Gastroesophageal sphincter (tissue), 4 donors: Measurements from ENCODE around the gene CRHBP. TPM values are rescaled to one million over a fixed set of nuclear protein-coding genes. Genes with fewer than 3 reads are reported as not detected.

Experiments
- ATAC-seq: fragments of 150-250 bp; one replicate; pipeline ENCODE4 v1.9.1; 2016; ENCODE audit warnings: mild to moderate bottlenecking, moderate library complexity
- H3K27ac ChIP-seq, 4 donors: fragments of 200-600 bp; sonication (generic) in 3 of 4; 1 replicate in 3 of 4; 2 replicates in 1 of 4; pipeline ENCODE4 v1.5.1; 2016 to 2019
- H3K27me3 ChIP-seq: fragments of 200-600 bp; sonication (generic); one replicate; pipeline ENCODE4 v1.5.1; 2019
- H3K36me3 ChIP-seq, 2 donors: fragments of 200-600 bp; sonication (generic); one replicate each; pipeline ENCODE4 v1.5.1; 2019; ENCODE audit warnings: control low read depth in 1 of 2
- H3K4me1 ChIP-seq, 3 donors: fragments of 200-600 bp; sonication (generic); 1 replicate in 2 of 3; 2 replicates in 1 of 3; pipeline ENCODE4 v1.5.1; 2016 to 2019; ENCODE audit warnings: control low read depth in 2 of 3
- H3K4me3 ChIP-seq, 2 donors: fragments of 200-600 bp; sonication (generic); one replicate each; pipeline ENCODE4 v1.5.1; 2019; ENCODE audit warnings: mild to moderate bottlenecking in 1 of 2, moderate library complexity in 1 of 2
- H3K9me3 ChIP-seq, 3 donors: fragments of 200-600 bp; sonication (generic); one replicate each; pipeline ENCODE4 v1.5.1; 2017 to 2019; ENCODE audit warnings: control low read depth in 2 of 3
- EP300 ChIP-seq: sonication (generic); formaldehyde crosslinking; IDR thresholded peaks from one replicate; pipeline ENCODE4 v1.6.1; 2017; ENCODE audit warnings: antibody characterized with exemption, mild to moderate bottlenecking
- POLR2A ChIP-seq, 2 donors: fragments of 450-650 bp; IDR thresholded peaks; one replicate each; pipeline ENCODE4 v1.6.1; 2017; ENCODE audit warnings: antibody characterized with exemption in 2 of 2, mild to moderate bottlenecking in 2 of 2, moderate library complexity in 1 of 2
- POLR2AphosphoS5 ChIP-seq: sonication (generic); formaldehyde crosslinking; IDR thresholded peaks from one replicate; pipeline ENCODE4 v1.6.1; 2017; ENCODE audit warnings: antibody characterized with exemption
- WGBS, 2 donors: methylation state at CpG; one replicate each; pipeline ENCODE4 v1.1.5; 2018; ENCODE audit warnings: low coverage in 1 of 2; 5-methylcytosine and 5-hydroxymethylcytosine counted together
- total RNA-seq, 4 donors: library from RNA; depleted of rRNA; stranded (reverse); fragments of >200 nt; gene quantifications; one replicate each; pipeline ENCODE4 v1.1.0, GENCODE V29; 2016
- TF ChIP-seq, protein P1 (sequence below), 4 experiments: fragments of 200-600 bp in 2 of 4; fragments of 450-650 bp in 2 of 4; sonication (generic) in 1 of 4; IDR thresholded peaks; one replicate each; pipeline ENCODE4 v1.5.1; 2017 to 2019; ENCODE audit warnings: antibody characterized with exemption in 4 of 4, mild to moderate bottlenecking in 2 of 4, moderate library complexity in 2 of 4

Gene CRHBP
- total RNA-seq, 4 donors from 2014 or later, result 1.7 to 4.0 (median 2.3) TPM; not detected in 1

DNA sequence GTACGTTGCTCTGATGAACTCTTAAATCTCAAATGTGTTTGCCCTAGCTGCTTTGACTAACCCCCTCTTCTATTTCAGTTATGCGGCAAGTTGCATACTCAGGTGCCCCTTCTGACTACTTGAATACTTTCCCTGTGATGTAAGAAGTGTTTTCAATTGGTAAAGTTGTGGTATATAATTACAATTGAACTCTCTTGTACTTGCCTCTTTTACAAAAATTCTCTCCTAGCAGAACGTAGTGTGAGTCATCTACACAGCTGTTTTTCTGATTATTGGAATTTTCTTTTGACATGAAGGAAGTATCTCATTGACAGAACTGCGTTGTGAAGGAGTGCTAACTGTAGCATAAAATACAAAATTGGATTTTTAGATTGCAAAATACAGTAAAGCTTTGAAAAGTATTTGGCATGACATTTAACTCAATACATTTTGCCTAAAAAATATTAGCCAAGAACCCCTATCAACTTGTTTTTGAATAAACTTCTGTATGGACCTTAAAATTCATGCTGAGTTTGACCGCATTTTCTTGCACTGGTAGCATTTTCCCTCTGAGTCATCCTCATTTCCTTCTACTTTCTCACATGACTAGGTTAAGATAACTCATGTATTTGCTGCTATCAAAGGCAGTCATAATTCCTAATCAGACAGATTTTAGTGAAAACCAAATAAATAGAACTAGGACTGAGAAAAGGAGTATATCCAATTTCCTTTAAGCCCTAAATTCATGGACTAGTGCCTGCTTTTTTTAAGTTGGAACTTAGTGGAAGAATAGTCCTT is 6.3 kb downstream of the CRHBP start:
- Histone ChIP-seq H3K27ac (no peak overlapping the region), H3K27me3 (peaks cover 21% of the 10 kb centered on the region), H3K36me3 (no peaks in the 10 kb centered on the region), H3K9me3 (no peaks in the 10 kb centered on the region), H3K4me1 (peaks cover 0 to 4% (median 0%) of the 10 kb centered on the region in 3 donors), H3K4me3 (no peak overlapping the region)
- no peak for TF ChIP-seq POLR2AphosphoS5
- TF ChIP-seq, protein P1, sequence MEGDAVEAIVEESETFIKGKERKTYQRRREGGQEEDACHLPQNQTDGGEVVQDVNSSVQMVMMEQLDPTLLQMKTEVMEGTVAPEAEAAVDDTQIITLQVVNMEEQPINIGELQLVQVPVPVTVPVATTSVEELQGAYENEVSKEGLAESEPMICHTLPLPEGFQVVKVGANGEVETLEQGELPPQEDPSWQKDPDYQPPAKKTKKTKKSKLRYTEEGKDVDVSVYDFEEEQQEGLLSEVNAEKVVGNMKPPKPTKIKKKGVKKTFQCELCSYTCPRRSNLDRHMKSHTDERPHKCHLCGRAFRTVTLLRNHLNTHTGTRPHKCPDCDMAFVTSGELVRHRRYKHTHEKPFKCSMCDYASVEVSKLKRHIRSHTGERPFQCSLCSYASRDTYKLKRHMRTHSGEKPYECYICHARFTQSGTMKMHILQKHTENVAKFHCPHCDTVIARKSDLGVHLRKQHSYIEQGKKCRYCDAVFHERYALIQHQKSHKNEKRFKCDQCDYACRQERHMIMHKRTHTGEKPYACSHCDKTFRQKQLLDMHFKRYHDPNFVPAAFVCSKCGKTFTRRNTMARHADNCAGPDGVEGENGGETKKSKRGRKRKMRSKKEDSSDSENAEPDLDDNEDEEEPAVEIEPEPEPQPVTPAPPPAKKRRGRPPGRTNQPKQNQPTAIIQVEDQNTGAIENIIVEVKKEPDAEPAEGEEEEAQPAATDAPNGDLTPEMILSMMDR (IDR thresholded peaks at IDR 0.05), result no peak
- TF ChIP-seq POLR2A (IDR thresholded peaks at IDR 0.05), result no peak
- TF ChIP-seq EP300, result no peak
- no peak for ATAC-seq
- WGBS, 2 donors, result 57 to 59% methylated on average over 5 of the region's 5 CpGs

DNA sequence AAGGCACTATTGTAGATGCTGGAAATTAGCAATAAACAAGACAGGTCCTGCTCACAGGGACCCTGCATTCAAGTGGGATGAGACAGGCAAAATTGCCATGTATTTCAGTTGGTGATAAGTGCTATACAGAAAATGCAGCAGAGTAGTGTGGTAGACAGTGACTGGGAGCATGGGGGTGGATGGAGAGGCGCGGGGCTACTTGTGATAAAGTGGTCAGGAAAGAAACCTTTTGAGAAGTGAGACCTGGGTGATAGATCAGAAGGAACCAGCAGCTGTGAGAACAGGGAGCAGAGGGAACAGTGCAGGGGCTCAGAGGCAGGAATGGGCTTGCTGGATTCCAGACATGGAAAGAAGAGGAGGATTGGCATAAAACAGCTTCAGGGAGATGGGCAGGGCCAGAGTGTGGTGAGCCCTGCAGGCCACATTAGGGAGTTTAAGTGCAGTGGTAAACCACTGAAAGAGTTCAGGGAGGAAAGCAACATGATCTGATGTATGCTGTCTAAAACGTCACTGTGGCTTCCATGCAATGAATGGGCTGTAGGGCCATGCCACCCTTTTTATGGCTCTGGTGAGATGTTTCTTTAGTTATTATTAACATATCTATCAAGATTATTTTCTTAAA is 7.3 kb downstream of the CRHBP start:
- H3K4me1 ChIP-seq, result no peaks in the 10 kb centered on the region
- ATAC-seq, result no peak
- WGBS, 2 donors, result 63 to 67% methylated on average over 3 of the region's 3 CpGs

DNA sequence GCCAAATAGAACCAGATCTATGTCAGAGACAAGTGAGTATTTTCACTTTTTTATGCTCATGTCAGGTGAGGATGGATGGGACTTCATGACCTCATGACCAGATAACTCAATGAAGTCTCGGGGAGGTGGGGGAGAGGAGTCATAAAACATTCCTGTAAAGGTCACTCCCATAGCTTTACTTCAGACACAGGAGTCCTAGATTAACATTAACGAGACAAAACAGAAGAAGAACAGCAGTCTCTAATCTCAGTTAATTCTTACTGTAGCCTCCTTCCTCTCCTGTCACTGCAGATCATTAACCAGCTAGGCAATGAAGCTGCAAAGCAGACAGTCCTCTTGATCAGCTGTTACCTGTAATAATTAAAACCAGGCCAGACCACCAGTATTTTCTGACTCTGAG is 11.2 kb downstream of the CRHBP start:
- Histone ChIP-seq H3K4me1 (no peaks in the 10 kb centered on the region), H3K27me3 (peaks cover 4% of the 10 kb centered on the region), H3K9me3 (no peaks in the 10 kb centered on the region), H3K36me3 (no peaks in the 10 kb centered on the region), H3K27ac (no peak overlapping the region), H3K4me3 (no peak overlapping the region)
- ATAC-seq, result no peak
- TF ChIP-seq POLR2AphosphoS5 (no peak), POLR2A (IDR thresholded peaks at IDR 0.05) (no peak), EP300 (no peak)
- TF ChIP-seq, protein P1 (IDR thresholded peaks at IDR 0.05), result no peak
- 45 to 80% methylated on average over 1 to 2 of the region's 2 CpGs for WGBS, 2 donors

More for the DNA sequence above, 7.3 kb downstream of the CRHBP start:
- no peak overlapping the region for H3K4me3 ChIP-seq
- H3K9me3 ChIP-seq, result no peaks in the 10 kb centered on the region
- H3K27ac ChIP-seq, result no peak overlapping the region
- TF ChIP-seq POLR2AphosphoS5 (no peak), POLR2A (IDR thresholded peaks at IDR 0.05) (no peak), EP300 (no peak)
- TF ChIP-seq, protein P1 (IDR thresholded peaks at IDR 0.05), result no peak
- H3K36me3 ChIP-seq, result no peaks in the 10 kb centered on the region
- H3K27me3 ChIP-seq, result peaks cover 16% of the 10 kb centered on the region

DNA sequence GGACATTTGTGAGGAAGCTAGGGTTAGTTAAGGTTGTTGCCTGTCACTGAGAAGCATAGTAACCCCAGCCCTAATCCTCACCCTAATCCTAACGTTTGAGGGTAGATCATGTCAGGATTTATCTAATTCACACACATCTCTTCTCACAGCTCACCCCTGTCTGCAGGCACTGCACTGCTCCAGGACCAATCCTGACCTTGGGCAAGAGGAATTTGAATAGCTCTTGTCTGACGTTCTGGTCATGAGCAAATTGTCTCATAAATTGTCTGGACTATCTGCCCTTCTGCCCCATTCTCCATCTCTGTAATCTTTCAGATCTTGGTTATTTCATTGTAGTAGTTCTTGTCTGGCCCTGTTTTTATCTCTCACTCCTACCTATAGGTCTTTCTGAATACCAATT is 18.7 kb downstream of the CRHBP start:
- no peak for ATAC-seq
- Histone ChIP-seq H3K4me1 (no peaks in the 10 kb centered on the region), H3K27ac (no peak overlapping the region), H3K4me3 (no peak overlapping the region), H3K9me3 (no peaks in the 10 kb centered on the region), H3K36me3 (no peaks in the 10 kb centered on the region), H3K27me3 (no peaks in the 10 kb centered on the region)
- 7 to 22% methylated on average over 2 of the region's 2 CpGs for WGBS, 2 donors
- TF ChIP-seq POLR2AphosphoS5 (no peak), POLR2A (IDR thresholded peaks at IDR 0.05) (no peak), EP300 (no peak)
- TF ChIP-seq, protein P1 (IDR thresholded peaks at IDR 0.05), result no peak

DNA sequence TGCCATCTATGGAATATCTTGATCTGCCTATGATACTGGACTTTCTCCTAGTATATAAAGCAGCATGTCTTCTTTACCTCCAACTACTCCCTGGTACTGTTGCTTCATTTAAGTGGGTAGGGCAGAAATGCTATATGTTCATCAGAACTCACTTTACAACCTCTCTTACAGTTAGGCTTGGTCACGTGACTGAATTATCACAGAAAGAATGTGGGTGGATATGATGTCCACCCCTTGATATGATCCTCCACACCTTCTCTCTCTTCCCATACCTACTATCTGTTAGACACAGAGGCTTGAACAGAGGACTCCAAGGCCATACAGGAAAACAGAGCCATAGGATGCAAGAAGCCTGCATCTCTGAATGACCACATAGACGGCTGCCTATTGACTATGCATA is 19.8 kb downstream of the CRHBP start:
- Histone ChIP-seq H3K27ac (no peak overlapping the region), H3K4me3 (no peak overlapping the region), H3K36me3 (no peaks in the 10 kb centered on the region), H3K4me1 (no peaks in the 10 kb centered on the region), H3K9me3 (no peaks in the 10 kb centered on the region), H3K27me3 (no peaks in the 10 kb centered on the region)
- no peak for ATAC-seq
- 73 to 100% methylated on average over 2 of the region's 2 CpGs for WGBS, 2 donors
- TF ChIP-seq EP300 (no peak), POLR2AphosphoS5 (no peak), POLR2A (IDR thresholded peaks at IDR 0.05) (no peak)
- TF ChIP-seq, protein P1 (IDR thresholded peaks at IDR 0.05), result no peak
